Measurements from ENCODE around the gene SPEF2. TPM values are rescaled to one million over a fixed set of nuclear protein-coding genes. Genes with fewer than 3 reads are reported as not detected.

The SPEF2 gene
- total and polyA plus RNA-seq, 2 donors from 2014 or later: 7.1 to 19.1 TPM

- H3K27me3 ChIP-seq (ENCODE audit: control insufficient read depth, insufficient read depth, low read length): no peaks in the 10 kb centered on the region
- no peaks in the 10 kb centered on the region for H3K9me3 ChIP-seq (ENCODE audit: control insufficient read depth in 2 of 3, insufficient read depth in 1 of 3, low read length in 3 of 3)
- intact Hi-C loops (cut with DNase I): no loop called here
- no peak for TF ChIP-seq CTCF (IDR thresholded peaks at IDR 0.05; ENCODE audit: borderline replicate concordance, extremely low read depth, insufficient read depth)
- no peak within 1 kb of the TSS for H3K4me3 ChIP-seq (ENCODE audit: low read length in 3 of 3)
- H3K9ac ChIP-seq (ENCODE audit: low read length in 3 of 3): no peak within 1 kb of the TSS
- peaks cover 0 to 2% (median 0%) of the 10 kb centered on the region in 3 donors for H3K4me1 ChIP-seq (ENCODE audit: control insufficient read depth in 2 of 3, insufficient read depth in 2 of 3, low read depth in 1 of 3, low read length in 3 of 3)
- FAIRE-seq (no peak), DNase-seq (no peak)
- H3K36me3 ChIP-seq (ENCODE audit: control insufficient read depth in 2 of 3, insufficient read depth in 3 of 3, low read length in 3 of 3): no peaks in the 10 kb centered on the region
- H3K27ac ChIP-seq (ENCODE audit: low read depth in 2 of 2, low read length in 2 of 2): no peak within 1 kb of the TSS
Measured at GRCh38 chr5:35856765-35857351, 239.2 kb downstream of the SPEF2 start, which contains the start of gene IL7R. Gene IL7R (plus strand): TSS chr5:35856891. CDS start chr5:35856978, 87 bp downstream.

- no peaks in the 10 kb centered on the region for H3K9me3 ChIP-seq (ENCODE audit: control insufficient read depth in 2 of 3, insufficient read depth in 1 of 3, low read length in 3 of 3)
- DNase-seq: peak in 2 of 5 donors; percentile 15 to 19
- TF ChIP-seq CTCF (IDR thresholded peaks at IDR 0.05; ENCODE audit: borderline replicate concordance, extremely low read depth, insufficient read depth): no peak
- peaks cover 0 to 2% (median 0%) of the 10 kb centered on the region in 3 donors for H3K4me1 ChIP-seq (ENCODE audit: control insufficient read depth in 2 of 3, insufficient read depth in 2 of 3, low read depth in 1 of 3, low read length in 3 of 3)
- no peak overlapping the region for H3K9ac ChIP-seq (ENCODE audit: low read length in 3 of 3)
- no peak overlapping the region for H3K4me3 ChIP-seq (ENCODE audit: low read length in 3 of 3)
- no peaks in the 10 kb centered on the region for H3K27me3 ChIP-seq (ENCODE audit: control insufficient read depth, insufficient read depth, low read length)
- FAIRE-seq: no peak
- intact Hi-C loops (cut with DNase I): no loop called here
- H3K36me3 ChIP-seq (ENCODE audit: control insufficient read depth in 2 of 3, insufficient read depth in 3 of 3, low read length in 3 of 3): no peaks in the 10 kb centered on the region
- no peak overlapping the region for H3K27ac ChIP-seq (ENCODE audit: low read depth in 2 of 2, low read length in 2 of 2)
Measured at GRCh38 chr5:35857606-35858205, 240.0 kb downstream of the SPEF2 start.

GRCh38 chr5:35859101-35859661 lies 241.5 kb downstream of the SPEF2 start:
- H3K27ac ChIP-seq (ENCODE audit: low read depth in 2 of 2, low read length in 2 of 2): peak overlapping the region in 1 of 2 donors; percentile 5
- no peak overlapping the region for H3K4me3 ChIP-seq (ENCODE audit: low read length in 3 of 3)

More at GRCh38 chr5:35859101-35859661, 241.5 kb downstream of the SPEF2 start:
- H3K4me1 ChIP-seq (ENCODE audit: control insufficient read depth in 2 of 3, insufficient read depth in 2 of 3, low read depth in 1 of 3, low read length in 3 of 3): no peaks in the 10 kb centered on the region
- TF ChIP-seq CTCF (IDR thresholded peaks at IDR 0.05; ENCODE audit: borderline replicate concordance, extremely low read depth, insufficient read depth): no peak
- intact Hi-C loops (cut with DNase I): no loop called here
- DNase-seq (no peak), FAIRE-seq (no peak)
- H3K36me3 ChIP-seq (ENCODE audit: control insufficient read depth in 2 of 3, insufficient read depth in 3 of 3, low read length in 3 of 3): no peaks in the 10 kb centered on the region
- no peak overlapping the region for H3K9ac ChIP-seq (ENCODE audit: low read length in 3 of 3)
- no peaks in the 10 kb centered on the region for H3K9me3 ChIP-seq (ENCODE audit: control insufficient read depth in 2 of 3, insufficient read depth in 1 of 3, low read length in 3 of 3)
- H3K27me3 ChIP-seq (ENCODE audit: control insufficient read depth, insufficient read depth, low read length): no peaks in the 10 kb centered on the region

All from kidney (tissue), 14 donors.